DND-41 (cell line): ENCODE results near the gene RHBDF2.
A peak's percentile ranks its signal among the peaks of the same experiment; 100 is the strongest.

Experiments used
- ATAC-seq: fragments of 200-7000 bp; cut with Tn5 transposase; 3 replicates; pipeline ENCODE4 v1.9.1; 2021; ENCODE audit warnings: low read depth; ENCODE audit not compliant: insufficient read depth
- DNase-seq: peaks from one replicate; pipeline ENCODE4 v3.0.0-alpha.2; 2020
- H2AFZ ChIP-seq: 2 replicates; pipeline ENCODE4 v1.6.0; 2012; ENCODE audit warnings: low read depth, low read length
- H3K27ac ChIP-seq: 2 replicates; pipeline ENCODE4 v1.5.1; 2012; ENCODE audit warnings: low read length, inconsistent platforms
- H3K27me3 ChIP-seq: fragments of 200-600 bp; sonication (generic); 2 replicates; pipeline ENCODE4 v1.6.0; 2012; ENCODE audit warnings: low read length, mild to moderate bottlenecking, inconsistent platforms; ENCODE audit not compliant: insufficient read depth, poor library complexity
- H3K36me3 ChIP-seq: 2 replicates; pipeline ENCODE4 v1.5.1; 2012; ENCODE audit warnings: low read length, inconsistent platforms; ENCODE audit not compliant: insufficient read depth
- H3K4me1 ChIP-seq: 2 replicates; pipeline ENCODE4 v1.5.1; 2012; ENCODE audit warnings: mild to moderate bottlenecking, low read length; ENCODE audit not compliant: insufficient read depth
- H3K4me2 ChIP-seq: 2 replicates; pipeline ENCODE4 v1.6.0; 2012; ENCODE audit warnings: mild to moderate bottlenecking, moderate library complexity, low read length, inconsistent platforms; ENCODE audit not compliant: insufficient read depth
- H3K4me3 ChIP-seq, 2 experiments: fragments of 200-600 bp in 1 of 2; shearing (Covaris generic) in 1 of 2; 2 replicates each; pipeline ENCODE4 v1.5.1; 2012 to 2016; ENCODE audit warnings: inconsistent platforms in 2 of 2, low read length in 2 of 2, mild to moderate bottlenecking in 2 of 2, low read depth in 1 of 2, moderate library complexity in 1 of 2
- H3K79me2 ChIP-seq: 2 replicates; pipeline ENCODE4 v1.6.0; 2012; ENCODE audit warnings: low read length, inconsistent platforms; ENCODE audit not compliant: insufficient read depth
- H3K9ac ChIP-seq: 2 replicates; pipeline ENCODE4 v1.6.0; 2012; ENCODE audit warnings: low read depth, mild to moderate bottlenecking, inconsistent platforms, low read length, moderate library complexity
- H3K9me3 ChIP-seq: 2 replicates; pipeline ENCODE4 v1.5.1; 2012; ENCODE audit warnings: low read length, moderate library complexity, mild to moderate bottlenecking, inconsistent platforms; ENCODE audit not compliant: insufficient read depth, severe bottlenecking
- H4K20me1 ChIP-seq: 2 replicates; pipeline ENCODE4 v1.6.0; 2012; ENCODE audit warnings: low read length; ENCODE audit not compliant: insufficient read depth
- EZH2 ChIP-seq: IDR thresholded peaks from 3 replicates; pipeline ENCODE4 v1.6.1; 2012; ENCODE audit warnings: borderline replicate concordance, low read depth, mild to moderate bottlenecking, moderate library complexity, low read length, inconsistent platforms; ENCODE audit not compliant: severe bottlenecking
- TF ChIP-seq, protein P1 (sequence below): IDR thresholded peaks from 2 replicates; pipeline ENCODE4 v1.5.1; 2012; ENCODE audit warnings: borderline replicate concordance, low read length, moderate library complexity, mild to moderate bottlenecking; ENCODE audit not compliant: poor library complexity, severe bottlenecking; ENCODE audit errors: extremely low read depth

RHBDF2 gene

DNA sequence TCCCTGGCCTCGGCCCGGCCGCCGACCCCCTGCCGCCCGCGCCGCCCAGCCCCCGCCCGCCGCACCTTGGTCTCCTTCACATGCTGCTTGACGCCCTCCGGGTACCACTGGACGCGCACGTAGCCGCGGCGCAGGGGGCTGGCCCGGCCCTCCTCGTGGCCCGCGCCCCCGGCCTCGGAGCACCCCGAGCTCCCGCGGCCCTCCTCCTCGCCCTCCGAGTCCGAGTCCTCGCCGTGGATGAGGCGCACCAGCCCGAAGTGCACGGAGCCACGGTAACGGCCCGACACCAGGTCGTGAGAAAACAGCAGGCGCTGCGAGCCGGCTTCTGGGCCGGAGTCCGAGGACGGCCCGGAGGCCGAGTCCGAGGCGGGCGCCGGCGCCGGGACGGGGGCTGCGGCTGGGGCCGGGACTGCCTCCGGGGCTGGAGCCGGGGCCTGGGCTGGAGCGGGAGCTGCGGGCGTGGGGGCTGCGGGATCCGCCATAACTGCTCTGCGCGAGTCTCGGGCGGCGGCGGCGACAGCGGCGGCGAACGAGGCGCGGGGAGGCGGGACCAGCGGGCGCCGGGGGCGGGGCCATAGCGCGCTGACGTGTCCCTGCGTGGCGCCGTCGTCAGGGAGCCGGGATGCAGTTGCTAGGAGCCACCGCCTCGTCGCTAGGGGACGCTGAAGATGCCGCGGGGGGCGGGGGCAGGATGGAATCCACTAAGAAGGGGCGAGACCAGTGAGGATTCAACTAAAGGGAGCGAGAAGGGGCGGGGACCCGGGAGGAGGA, 48.4 kb downstream of the RHBDF2 start, which contains the start of gene UBE2O:
UBE2O (minus strand) TSS at position 493 of the 771 bp plus-strand sequence; CDS start at position 482, 11 bp downstream.
- Histone ChIP-seq H3K4me3 (peak within 1 kb of the TSS; percentile 77 to 81), H2AFZ (peak within 1 kb of the TSS; percentile 82), H3K27me3 (peaks cover 4% of the 10 kb centered on the region), H3K9me3 (no peaks in the 10 kb centered on the region), H3K79me2 (peaks cover 49% of the 10 kb centered on the region), H3K4me2 (peak within 1 kb of the TSS; percentile 73), H3K27ac (peak within 1 kb of the TSS; percentile 68), H3K4me1 (peaks cover 29% of the 10 kb centered on the region), H3K9ac (peak within 1 kb of the TSS; percentile 93), H4K20me1 (peaks cover 42% of the 10 kb centered on the region), H3K36me3 (peaks cover 2% of the 10 kb centered on the region; the same call in 1 of the 2 replicates)
- peak; percentile 96 for DNase-seq
- TF ChIP-seq, protein P1, sequence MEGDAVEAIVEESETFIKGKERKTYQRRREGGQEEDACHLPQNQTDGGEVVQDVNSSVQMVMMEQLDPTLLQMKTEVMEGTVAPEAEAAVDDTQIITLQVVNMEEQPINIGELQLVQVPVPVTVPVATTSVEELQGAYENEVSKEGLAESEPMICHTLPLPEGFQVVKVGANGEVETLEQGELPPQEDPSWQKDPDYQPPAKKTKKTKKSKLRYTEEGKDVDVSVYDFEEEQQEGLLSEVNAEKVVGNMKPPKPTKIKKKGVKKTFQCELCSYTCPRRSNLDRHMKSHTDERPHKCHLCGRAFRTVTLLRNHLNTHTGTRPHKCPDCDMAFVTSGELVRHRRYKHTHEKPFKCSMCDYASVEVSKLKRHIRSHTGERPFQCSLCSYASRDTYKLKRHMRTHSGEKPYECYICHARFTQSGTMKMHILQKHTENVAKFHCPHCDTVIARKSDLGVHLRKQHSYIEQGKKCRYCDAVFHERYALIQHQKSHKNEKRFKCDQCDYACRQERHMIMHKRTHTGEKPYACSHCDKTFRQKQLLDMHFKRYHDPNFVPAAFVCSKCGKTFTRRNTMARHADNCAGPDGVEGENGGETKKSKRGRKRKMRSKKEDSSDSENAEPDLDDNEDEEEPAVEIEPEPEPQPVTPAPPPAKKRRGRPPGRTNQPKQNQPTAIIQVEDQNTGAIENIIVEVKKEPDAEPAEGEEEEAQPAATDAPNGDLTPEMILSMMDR, result peak; percentile 65
- no peak for TF ChIP-seq EZH2
- peak; percentile 90 for ATAC-seq

DNA sequence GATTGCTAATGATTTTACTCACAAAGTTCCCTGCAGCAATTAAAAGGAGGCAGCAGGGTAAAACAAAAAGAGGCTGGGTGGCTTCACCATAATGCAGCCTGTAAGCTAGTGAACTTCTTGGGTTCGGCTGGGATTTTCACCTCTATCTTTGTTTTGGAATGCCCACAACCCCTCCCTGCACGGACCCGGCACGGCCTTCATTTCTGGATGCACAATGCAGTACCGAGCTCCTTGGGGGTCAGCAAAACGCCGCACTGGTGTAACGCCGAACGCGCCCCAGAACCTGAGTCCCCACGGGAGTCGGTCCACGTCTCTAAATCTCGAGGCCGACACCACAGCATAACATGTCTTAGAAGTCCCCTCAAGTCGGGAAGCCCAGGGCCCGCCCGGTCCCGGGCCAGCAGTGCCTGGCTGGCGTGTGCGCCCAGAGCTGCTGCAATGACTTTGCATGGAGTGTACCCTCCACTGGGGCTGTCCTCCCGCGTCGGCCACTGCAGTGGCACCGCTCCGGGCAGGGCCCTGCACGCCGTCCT, 49.0 kb downstream of the RHBDF2 start:
- H3K9ac ChIP-seq, result peak overlapping the region; percentile 93
- H3K4me1 ChIP-seq, result peaks cover 31% of the 10 kb centered on the region
- peaks cover 48% of the 10 kb centered on the region for H4K20me1 ChIP-seq
- H3K36me3 ChIP-seq, result peaks cover 2% of the 10 kb centered on the region; the same call in 1 of the 2 replicates
- ATAC-seq, result peak; percentile 35
- no peak for TF ChIP-seq EZH2
- TF ChIP-seq, protein P1, result no peak
- H3K4me3 ChIP-seq, result peak overlapping the region; percentile 77 to 81; a peak in 3 of 4 replicates
- DNase-seq, result no peak
- peaks cover 4% of the 10 kb centered on the region for H3K27me3 ChIP-seq
- H3K4me2 ChIP-seq, result peak overlapping the region; percentile 73
- H2AFZ ChIP-seq, result peak overlapping the region; percentile 82; the same call in 1 of the 2 replicates
- H3K79me2 ChIP-seq, result peaks cover 55% of the 10 kb centered on the region
- no peak overlapping the region; the same call in 1 of the 2 replicates for H3K27ac ChIP-seq
- H3K9me3 ChIP-seq, result no peaks in the 10 kb centered on the region

DNA sequence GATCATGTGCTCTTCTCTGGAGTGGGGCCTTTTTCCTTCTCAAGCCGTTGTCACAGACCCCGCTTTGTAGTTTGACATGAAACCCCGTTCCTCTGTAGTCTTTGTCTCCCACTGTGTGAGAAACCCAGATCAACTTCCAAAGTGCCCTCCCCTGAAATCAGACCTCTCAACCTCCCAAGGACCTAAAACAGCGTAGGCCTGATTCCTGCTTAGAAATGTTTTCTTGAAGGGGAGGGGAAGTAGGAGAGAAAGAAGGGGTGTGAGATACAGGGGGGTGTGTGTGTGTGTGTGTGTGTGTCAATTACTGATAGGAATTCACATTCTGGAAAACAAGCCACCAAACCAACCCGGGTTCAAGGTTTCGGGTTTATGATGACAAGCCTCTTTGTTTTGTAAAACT, 49.7 kb downstream of the RHBDF2 start:
- H3K27me3 ChIP-seq, result peaks cover 2% of the 10 kb centered on the region
- peaks cover 55% of the 10 kb centered on the region for H4K20me1 ChIP-seq
- no peaks in the 10 kb centered on the region for H3K9me3 ChIP-seq
- H2AFZ ChIP-seq, result no peak overlapping the region
- H3K4me1 ChIP-seq, result peaks cover 31% of the 10 kb centered on the region
- TF ChIP-seq, protein P1, result no peak
- TF ChIP-seq EZH2, result no peak
- H3K4me2 ChIP-seq, result peak overlapping the region; percentile 73
- H3K27ac ChIP-seq, result no peak overlapping the region
- ATAC-seq (no peak), DNase-seq (no peak)
- peak overlapping the region; percentile 93 for H3K9ac ChIP-seq
- H3K4me3 ChIP-seq, result peak overlapping the region; percentile 77 to 81; a peak in 3 of 4 replicates
- peaks cover 2% of the 10 kb centered on the region; the same call in 1 of the 2 replicates for H3K36me3 ChIP-seq
- peaks cover 62% of the 10 kb centered on the region for H3K79me2 ChIP-seq
